H9 (cell line): Measurements from ENCODE around the gene APOLD1. TPM values are rescaled to one million over a fixed set of nuclear protein-coding genes. Genes with fewer than 3 reads are reported as not detected.

ENCODE experiments used
- DNase-seq: peaks from one replicate; pipeline ENCODE4 v3.0.0-alpha.2; 2017
- H2AFZ ChIP-seq: one replicate; pipeline ENCODE4 v1.6.1; 2013; ENCODE audit warnings: mild to moderate bottlenecking, low read length, control low read depth, moderate library complexity
- H2AK5ac ChIP-seq: 2 replicates; pipeline ENCODE4 v1.6.1; 2013; ENCODE audit warnings: low read length, control low read depth, mixed read lengths; ENCODE audit not compliant: insufficient read length
- H2BK120ac ChIP-seq: one replicate; pipeline ENCODE4 v1.6.1; 2013; ENCODE audit warnings: low read depth, mild to moderate bottlenecking, low read length, control low read depth, inconsistent platforms; ENCODE audit not compliant: poor library complexity, severe bottlenecking
- H2BK12ac ChIP-seq: 2 replicates; pipeline ENCODE4 v1.6.1; 2013; ENCODE audit warnings: low read length, control low read depth, mixed read lengths, low read depth; ENCODE audit not compliant: insufficient read length
- H2BK15ac ChIP-seq: 2 replicates; pipeline ENCODE4 v1.6.1; 2013; ENCODE audit warnings: low read depth, low read length, control low read depth
- H2BK20ac ChIP-seq: one replicate; pipeline ENCODE4 v1.6.1; 2013; ENCODE audit warnings: low read depth, mild to moderate bottlenecking, low read length, control low read depth, inconsistent platforms; ENCODE audit not compliant: poor library complexity, severe bottlenecking
- H2BK5ac ChIP-seq: 2 replicates; pipeline ENCODE4 v1.6.1; 2013; ENCODE audit warnings: low read length, control low read depth, mixed read lengths; ENCODE audit not compliant: insufficient read length
- H3K14ac ChIP-seq: 2 replicates; pipeline ENCODE4 v1.6.1; 2013; ENCODE audit warnings: low read length, control low read depth; ENCODE audit not compliant: insufficient read depth
- H3K18ac ChIP-seq: 2 replicates; pipeline ENCODE4 v1.6.1; 2013; ENCODE audit warnings: low read depth, mild to moderate bottlenecking, mixed read lengths, low read length, control low read depth; ENCODE audit not compliant: insufficient read length
- H3K23ac ChIP-seq: 2 replicates; pipeline ENCODE4 v1.6.1; 2013; ENCODE audit warnings: low read length, control low read depth, mixed read lengths, low read depth; ENCODE audit not compliant: insufficient read length
- H3K23me2 ChIP-seq: 2 replicates; pipeline ENCODE4 v1.6.1; 2013; ENCODE audit warnings: low read depth, mild to moderate bottlenecking, mixed read lengths, low read length, control low read depth; ENCODE audit not compliant: insufficient read length, poor library complexity, severe bottlenecking
- H3K27ac ChIP-seq: 2 replicates; pipeline ENCODE4 v1.5.1; 2013; ENCODE audit warnings: low read length, control low read depth, mixed read lengths, low read depth; ENCODE audit not compliant: insufficient read length
- H3K27me3 ChIP-seq: 2 replicates; pipeline ENCODE4 v1.6.1; 2013; ENCODE audit warnings: low read length, control low read depth, inconsistent platforms; ENCODE audit not compliant: insufficient read depth
- H3K4ac ChIP-seq: 2 replicates; pipeline ENCODE4 v1.6.1; 2013; ENCODE audit warnings: low read depth, mild to moderate bottlenecking, control low read depth, inconsistent platforms, low read length, moderate library complexity
- H3K4me1 ChIP-seq: 2 replicates; pipeline ENCODE4 v1.6.1; 2013; ENCODE audit warnings: low read length, control low read depth, inconsistent platforms; ENCODE audit not compliant: insufficient read depth
- H3K4me2 ChIP-seq: 2 replicates; pipeline ENCODE4 v1.6.1; 2013; ENCODE audit warnings: low read length, control low read depth, mixed read lengths; ENCODE audit not compliant: insufficient read length, insufficient read depth
- H3K56ac ChIP-seq: 2 replicates; pipeline ENCODE4 v1.6.1; 2013; ENCODE audit warnings: low read depth, mild to moderate bottlenecking, mixed read lengths, low read length, control low read depth; ENCODE audit not compliant: insufficient read length
- H3K79me1 ChIP-seq: 2 replicates; pipeline ENCODE4 v1.6.1; 2013; ENCODE audit warnings: low read depth, mild to moderate bottlenecking, moderate library complexity, low read length, control low read depth, inconsistent platforms; ENCODE audit not compliant: insufficient read depth, poor library complexity, severe bottlenecking
- H3K79me2 ChIP-seq: 2 replicates; pipeline ENCODE4 v1.6.1; 2013; ENCODE audit warnings: low read length, control low read depth, inconsistent platforms; ENCODE audit not compliant: insufficient read depth
- H3K9ac ChIP-seq: 2 replicates; pipeline ENCODE4 v1.6.1; 2013; ENCODE audit warnings: low read length, control low read depth, mixed read lengths; ENCODE audit not compliant: insufficient read length; ENCODE audit errors: extremely low read depth
- H3K9me3 ChIP-seq: one replicate; pipeline ENCODE4 v1.6.1; 2013; ENCODE audit warnings: low read depth, low read length, inconsistent platforms; ENCODE audit not compliant: control insufficient read depth
- H3T11ph ChIP-seq: one replicate; pipeline ENCODE4 v1.6.1; 2013; ENCODE audit warnings: mild to moderate bottlenecking, low read length, control low read depth, inconsistent platforms
- H4K20me1 ChIP-seq: one replicate; pipeline ENCODE4 v1.6.1; 2013; ENCODE audit not compliant: control insufficient read depth, insufficient read length, insufficient read depth
- H4K5ac ChIP-seq: 2 replicates; pipeline ENCODE4 v1.6.1; 2013; ENCODE audit warnings: low read depth, mild to moderate bottlenecking, mixed read lengths, low read length, control low read depth; ENCODE audit not compliant: insufficient read length
- H4K8ac ChIP-seq: replicated peaks from 2 replicates; pipeline ENCODE4 v1.6.1; 2013; ENCODE audit warnings: low read length, control low read depth, mixed read lengths, low read depth; ENCODE audit not compliant: insufficient read length
- H4K91ac ChIP-seq: 2 replicates; pipeline ENCODE4 v1.6.1; 2013; ENCODE audit warnings: low read depth, mild to moderate bottlenecking, moderate library complexity, mixed read lengths, low read length, control low read depth; ENCODE audit not compliant: insufficient read length
- H3K27ac Mint-ChIP-seq, 3 experiments: 2 replicates in 2 of 3; 3 replicates in 1 of 3; pipeline ENCODE4 v1.8.0; 2020 to 2021; ENCODE audit warnings: mixed read lengths in 3 of 3, mild to moderate bottlenecking in 1 of 3, moderate library complexity in 1 of 3
- H3K27me3 Mint-ChIP-seq: 2 replicates; pipeline ENCODE4 v1.8.0; 2021; ENCODE audit warnings: low read depth, mild to moderate bottlenecking, moderate library complexity, mixed read lengths
- H3K36me3 Mint-ChIP-seq, 3 experiments: 2 replicates in 2 of 3; 3 replicates in 1 of 3; pipeline ENCODE4 v1.8.0; 2020 to 2021; ENCODE audit warnings: low read depth in 3 of 3, mixed read lengths in 3 of 3; ENCODE audit not compliant: insufficient read depth in 1 of 3
- H3K4me1 Mint-ChIP-seq, 2 experiments: 2 replicates each; pipeline ENCODE4 v1.8.0; 2020; ENCODE audit warnings: mixed read lengths in 2 of 2
- H3K4me3 Mint-ChIP-seq, 2 experiments: 2 replicates in 1 of 2; 3 replicates in 1 of 2; pipeline ENCODE4 v1.8.0; 2020 to 2021; ENCODE audit warnings: mild to moderate bottlenecking in 2 of 2, mixed read lengths in 2 of 2, moderate library complexity in 1 of 2
- H3K9me3 Mint-ChIP-seq, 2 experiments: 2 replicates in 1 of 2; 3 replicates in 1 of 2; pipeline ENCODE4 v1.8.0; 2020; ENCODE audit warnings: mild to moderate bottlenecking in 2 of 2, mixed read lengths in 2 of 2, moderate library complexity in 1 of 2
- CTCF ChIP-seq: fragments of 200-600 bp; sonication (generic); conservative IDR thresholded peaks from 3 replicates; pipeline ENCODE4 v1.8.0; 2021; ENCODE audit warnings: antibody characterized with exemption, mild to moderate bottlenecking
- WGBS: extraction: QIAGEN DNeasy Blood & Tissue Kit; methylation state at CpG from one replicate; pipeline ENCODE4 v1.1.7; 2013; ENCODE audit warnings: missing lambda C conversion rate, low lambda C conversion rate, mixed read lengths; ENCODE audit not compliant: insufficient read length; ENCODE audit errors: extremely low coverage; 5-methylcytosine and 5-hydroxymethylcytosine counted together
- total RNA-seq: library from RNA; stranded (reverse); gene quantifications from 2 replicates; pipeline ENCODE4 v1.2.1, GENCODE V29; 2021

Gene APOLD1
- total RNA-seq, 1 experiment from 2014 or later: 0.48 TPM

GRCh38 chr12:12788131-12788530, 2.7 kb downstream of the APOLD1 start:
- Histone ChIP-seq H4K20me1 (no peaks in the 10 kb centered on the region), H4K91ac (no peak overlapping the region), H3K9ac (no peak overlapping the region), H2BK20ac (no peak overlapping the region), H2BK12ac (no peak overlapping the region), H3K4me1 (peaks cover 10% of the 10 kb centered on the region), H3K4ac (no peak overlapping the region), H3K56ac (no peak overlapping the region), H2AFZ (no peak overlapping the region), H4K8ac (no peak overlapping the region), H3K27ac (no peak overlapping the region), H4K5ac (no peak overlapping the region), H3K79me2 (no peaks in the 10 kb centered on the region), H2AK5ac (no peak overlapping the region), H2BK120ac (no peak overlapping the region), H3T11ph (no peak overlapping the region), H3K27me3 (peaks cover 13% of the 10 kb centered on the region; the same call in 1 of the 2 replicates), H3K14ac (no peak overlapping the region), H3K79me1 (no peaks in the 10 kb centered on the region), H2BK15ac (no peak overlapping the region), H3K9me3 (no peaks in the 10 kb centered on the region), H3K23ac (no peak overlapping the region), H3K23me2 (no peaks in the 10 kb centered on the region), H3K4me2 (no peak overlapping the region), H3K18ac (no peak overlapping the region), H2BK5ac (no peak overlapping the region)
- no peak overlapping the region for H3K4me3 Mint-ChIP-seq
- peaks cover 24 to 33% of the 10 kb centered on the region in 2 experiments for H3K4me1 Mint-ChIP-seq
- no peak for TF ChIP-seq CTCF
- H3K27ac Mint-ChIP-seq: no peak overlapping the region
- no peak for DNase-seq
- H3K27me3 Mint-ChIP-seq: peaks cover 44% of the 10 kb centered on the region
- no peaks in the 10 kb centered on the region for H3K36me3 Mint-ChIP-seq
- H3K9me3 Mint-ChIP-seq: no peaks in the 10 kb centered on the region; a peak in 1 of 5 replicates
- no CpG with 5 or more reads among the region's 6 CpGs for WGBS
